Panc1 (cell line): ENCODE results near the gene OMA1. TPM values are rescaled to one million over a fixed set of nuclear protein-coding genes. Genes with fewer than 3 reads are reported as not detected.

Experiments used
- ATAC-seq: fragments of 200-7000 bp; cut with Tn5 transposase; 2 replicates; pipeline ENCODE4 v1.9.1; 2020; ENCODE audit warnings: mild to moderate bottlenecking, moderate library complexity
- BruUV-seq: library from RNA; stranded (reverse); fragments of 400-500 nt; replicated peaks from 2 replicates; lab custom pipeline; 2021; lab: Mats Ljungman, UMichigan
- CTCF ChIA-PET: fragments of 300-600 bp; sonication (Branson Sonifier 250); formaldehyde crosslinking; loops from one replicate; lab custom pipeline; 2022; ENCODE audit warnings: antibody characterized with exemption; lab: Charles Lee
- POLR2A ChIA-PET: fragments of 300-600 bp; sonication (Branson Sonifier 250); formaldehyde crosslinking; loops from one replicate; lab custom pipeline; 2022; ENCODE audit warnings: antibody characterized with exemption; lab: Charles Lee
- DNase-seq: peaks from one replicate; pipeline ENCODE4 v3.0.0-alpha.2; 2010; ENCODE audit warnings: low read depth, low spot score
- H3K27ac ChIP-seq: 2 replicates; pipeline ENCODE4 v1.5.1; 2011; ENCODE audit warnings: mild to moderate bottlenecking, low read length, inconsistent platforms
- H3K27me3 ChIP-seq: fragments of 200-500 bp; sonication (Bioruptor generic); 2 replicates; pipeline ENCODE4 v1.6.0; 2014; ENCODE audit warnings: low read length, inconsistent platforms; ENCODE audit not compliant: control insufficient read depth, insufficient read depth
- H3K36me3 ChIP-seq: fragments of 200-500 bp; sonication (Bioruptor generic); 2 replicates; pipeline ENCODE4 v1.5.1; 2014; ENCODE audit warnings: inconsistent platforms, mild to moderate bottlenecking, low read length, moderate library complexity; ENCODE audit not compliant: control insufficient read depth, insufficient read depth
- H3K4me1 ChIP-seq: 2 replicates; pipeline ENCODE4 v1.5.1; 2011; ENCODE audit warnings: inconsistent platforms, mild to moderate bottlenecking, low read length, moderate library complexity; ENCODE audit not compliant: control insufficient read depth, insufficient read depth
- H3K4me3 ChIP-seq, 2 experiments: 2 replicates each; pipeline ENCODE4 v1.5.1; 2011 to 2012; ENCODE audit warnings: low read depth in 2 of 2, low read length in 2 of 2, mild to moderate bottlenecking in 2 of 2, inconsistent platforms in 1 of 2, moderate library complexity in 1 of 2
- H3K9me3 ChIP-seq: fragments of 200-500 bp; sonication (Bioruptor generic); 2 replicates; pipeline ENCODE4 v1.5.1; 2014; ENCODE audit warnings: low read depth, mild to moderate bottlenecking, inconsistent platforms, low read length, moderate library complexity; ENCODE audit not compliant: control insufficient read depth, insufficient read depth
- CTCF ChIP-seq: fragments of 450-650 bp; IDR thresholded peaks from 2 replicates; pipeline ENCODE4 v1.5.1; 2017; ENCODE audit warnings: mild to moderate bottlenecking
- POLR2AphosphoS5 ChIP-seq: IDR thresholded peaks from 2 replicates; pipeline ENCODE4 v1.6.1; 2012; ENCODE audit warnings: mild to moderate bottlenecking, low read depth, low read length, moderate library complexity
- REST ChIP-seq, 2 experiments: IDR thresholded peaks; 2 replicates each; pipeline ENCODE4 v1.6.1; 2011 to 2012; ENCODE audit warnings: low read depth in 2 of 2, control low read depth in 1 of 2, low read length in 1 of 2, mild to moderate bottlenecking in 1 of 2, moderate library complexity in 1 of 2; ENCODE audit not compliant: insufficient read depth in 1 of 2
- SIN3A ChIP-seq: IDR thresholded peaks from 2 replicates; pipeline ENCODE4 v1.6.1; 2012; ENCODE audit warnings: low read depth, mild to moderate bottlenecking, low read length, moderate library complexity, borderline replicate concordance; ENCODE audit not compliant: insufficient read depth
- TCF7L2 ChIP-seq: IDR thresholded peaks from 2 replicates; pipeline ENCODE4 v1.6.1; 2011; ENCODE audit warnings: mild to moderate bottlenecking, low read depth, low read length, inconsistent platforms
- in situ Hi-C: cut with HindIII; loops from 2 replicates; pipeline ENCODE4 v1.10.0; 2016; ENCODE audit warnings: low sequenced_read_pairs, low pct_unique_long_range_greater_than_20kb
- intact Hi-C: fragments of 100-400 bp; cut with micrococcal nuclease; formaldehyde crosslinking; loops from one replicate; pipeline ENCODE4 v1.10.0; 2022; ENCODE audit not compliant: unreplicated experiment
- total RNA-seq: library from RNA; stranded (reverse); gene quantifications from one replicate; pipeline ENCODE4 v1.2.1, GENCODE V29; 2021; ENCODE audit not compliant: unreplicated experiment

The OMA1 gene
- total RNA-seq, 1 experiment from 2014 or later, result 16.6 TPM

DNA sequence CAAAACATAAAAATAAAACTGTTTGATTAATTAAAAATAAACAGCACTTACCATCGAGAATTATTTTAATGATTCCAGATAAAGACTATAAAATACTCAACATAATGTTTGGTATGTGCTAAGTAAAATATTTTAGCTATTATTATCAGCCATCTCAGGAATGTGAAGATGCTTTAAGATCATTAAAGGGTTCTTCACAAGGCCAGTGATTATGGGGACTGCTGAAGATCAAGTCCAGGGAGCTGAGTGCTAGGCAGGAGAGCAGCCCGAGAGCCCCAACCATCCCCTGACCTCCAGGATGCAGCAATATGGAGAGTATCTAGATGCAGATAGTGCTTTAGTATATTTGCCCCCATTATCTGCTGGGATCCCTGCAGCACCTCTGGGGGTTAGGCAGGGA, 35.1 kb upstream of the OMA1 start:
- Histone ChIP-seq H3K4me1 (no peaks in the 10 kb centered on the region), H3K36me3 (no peaks in the 10 kb centered on the region), H3K4me3 (no peak overlapping the region), H3K27me3 (peaks cover 14% of the 10 kb centered on the region), H3K9me3 (no peaks in the 10 kb centered on the region), H3K27ac (no peak overlapping the region)
- DNase-seq (no peak), ATAC-seq (no peak)
- BruUV-seq, result no TSS peak
- intact Hi-C loops (no loop called here), in situ Hi-C loops (no loop called here)
- TF ChIP-seq SIN3A (no peak), POLR2AphosphoS5 (no peak), CTCF (no peak), TCF7L2 (no peak), REST (IDR thresholded peaks at IDR 0.05; ENCODE audit: insufficient read depth in 1 of 2, low read depth in 2 of 2, low read length in 1 of 2) (no peak)
- CTCF ChIA-PET, result no interaction called here
- POLR2A ChIA-PET, result no interaction called here

DNA sequence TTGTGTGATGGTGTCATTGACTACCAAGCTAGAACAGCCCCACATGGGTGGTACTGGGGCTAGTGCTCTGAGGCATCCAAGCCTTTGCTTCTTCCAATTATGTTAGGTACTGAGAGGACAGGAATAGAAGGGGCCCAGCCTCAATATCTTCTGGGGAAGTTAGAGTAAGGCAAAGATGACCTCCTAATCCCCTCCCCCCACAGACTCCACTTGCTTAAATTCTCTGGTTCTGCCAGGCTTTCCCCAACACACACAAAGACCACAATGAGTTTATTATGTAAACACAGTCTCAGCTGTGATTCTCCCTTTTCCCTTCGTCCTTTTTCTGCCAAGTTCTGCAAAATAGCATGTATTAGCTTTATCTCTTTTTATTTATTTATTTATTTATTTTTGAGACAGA, 33.7 kb upstream of the OMA1 start:
- no peak for TF ChIP-seq SIN3A
- no peak for TF ChIP-seq TCF7L2
- TF ChIP-seq REST (IDR thresholded peaks at IDR 0.05; ENCODE audit: insufficient read depth in 1 of 2, low read depth in 2 of 2, low read length in 1 of 2), result no peak
- no peak for TF ChIP-seq CTCF
- no peak for TF ChIP-seq POLR2AphosphoS5
- Histone ChIP-seq H3K27me3 (peaks cover 24% of the 10 kb centered on the region), H3K27ac (no peak overlapping the region), H3K4me1 (no peaks in the 10 kb centered on the region), H3K9me3 (no peaks in the 10 kb centered on the region), H3K4me3 (no peak overlapping the region), H3K36me3 (no peaks in the 10 kb centered on the region)
- ATAC-seq (no peak), DNase-seq (no peak)
- ChIA-PET POLR2A (no interaction called here), CTCF (no interaction called here)
- in situ Hi-C loops, result no loop called here
- intact Hi-C loops, result no loop called here
- BruUV-seq, result no TSS peak
